Hippocampal formation (tissue), 2 donors: Measurements from ENCODE around the gene CUBN.
A peak's percentile ranks its signal among the peaks of the same experiment; 100 is the strongest.

ENCODE experiments used
- DNase-seq, 2 donors: peaks; one replicate each; lab custom pipeline; 2025; lab: John Stamatoyannopoulos, UW

The CUBN gene

DNA sequence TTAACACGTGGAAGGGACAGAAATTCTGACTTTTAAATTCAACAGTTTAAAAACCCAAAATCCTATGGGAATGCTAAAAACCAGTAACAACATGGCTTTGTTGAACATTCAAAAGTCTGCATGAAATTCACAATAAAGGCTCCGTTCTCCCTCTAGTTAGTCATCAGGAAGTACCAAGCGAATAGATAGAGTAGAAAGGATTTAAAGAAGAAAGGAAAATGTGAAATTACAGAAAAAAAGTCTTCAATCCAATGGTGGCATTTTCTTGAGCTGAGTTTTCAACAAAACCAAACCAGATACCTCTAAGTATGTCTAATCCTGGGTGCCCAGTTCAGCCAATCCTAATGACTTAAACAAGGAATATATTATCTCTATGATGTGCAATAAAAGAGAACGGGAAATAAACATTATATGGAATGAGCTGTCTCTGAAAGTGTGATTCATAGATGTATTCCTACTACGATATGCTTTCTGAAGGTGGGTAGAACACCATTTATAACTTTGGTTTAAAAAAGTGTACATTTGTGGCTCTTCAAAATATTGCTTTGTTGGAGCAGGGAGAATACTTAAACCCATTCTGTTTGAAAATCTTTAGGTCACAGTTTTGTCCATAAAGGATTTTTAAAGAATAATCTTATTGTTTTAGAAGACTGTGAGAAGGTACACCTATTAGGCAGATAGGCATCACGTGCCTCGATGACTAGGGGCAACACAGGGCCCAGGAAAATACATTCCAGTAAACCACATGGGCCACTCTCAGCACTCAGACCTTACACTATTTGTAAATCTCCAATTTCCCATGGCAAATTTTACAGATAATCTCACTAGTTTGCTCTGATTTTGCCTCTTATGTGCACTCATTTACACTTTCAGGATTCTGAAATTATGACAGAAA lies 87.7 kb downstream of the CUBN start:
- no peak for DNase-seq

DNA sequence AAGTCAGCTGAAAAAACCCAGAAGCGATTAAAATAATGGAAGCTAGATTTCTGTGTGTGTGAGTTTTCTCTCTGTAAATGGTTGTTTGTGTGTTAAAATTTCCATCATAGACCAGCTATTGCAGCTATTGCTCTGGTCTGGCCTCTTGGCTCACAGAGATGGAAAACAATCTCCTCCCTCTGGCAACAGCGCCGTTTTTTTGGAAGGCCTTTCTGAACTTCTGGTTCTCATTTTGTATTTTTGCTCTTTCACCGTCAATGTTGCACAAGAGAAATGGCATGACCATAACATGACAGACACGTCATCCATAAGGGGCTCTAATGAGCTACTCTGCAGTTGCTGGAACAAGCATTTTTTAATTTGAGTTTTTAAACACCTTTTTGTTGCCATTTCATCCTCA lies 91.0 kb downstream of the CUBN start:
- no peak for DNase-seq

DNA sequence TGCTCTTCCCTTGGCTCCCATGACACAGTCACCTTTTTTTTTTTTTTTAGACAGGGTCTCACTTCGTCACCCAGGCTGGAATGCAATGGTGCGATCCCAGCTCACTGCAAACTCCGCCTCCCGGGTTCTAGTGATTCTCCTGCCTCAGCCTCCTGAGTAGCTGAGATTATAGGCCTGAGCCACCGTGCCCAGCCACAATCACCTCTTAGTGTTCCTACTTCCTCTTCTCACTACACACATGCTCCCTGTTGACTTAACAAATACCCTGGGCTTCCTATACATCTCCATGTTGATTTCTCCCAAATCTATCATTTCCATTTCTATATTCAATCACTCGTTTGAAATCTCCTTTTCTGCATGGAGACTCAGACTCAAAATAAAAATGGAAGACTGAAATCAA lies 91.7 kb downstream of the CUBN start:
- DNase-seq, result no peak

DNA sequence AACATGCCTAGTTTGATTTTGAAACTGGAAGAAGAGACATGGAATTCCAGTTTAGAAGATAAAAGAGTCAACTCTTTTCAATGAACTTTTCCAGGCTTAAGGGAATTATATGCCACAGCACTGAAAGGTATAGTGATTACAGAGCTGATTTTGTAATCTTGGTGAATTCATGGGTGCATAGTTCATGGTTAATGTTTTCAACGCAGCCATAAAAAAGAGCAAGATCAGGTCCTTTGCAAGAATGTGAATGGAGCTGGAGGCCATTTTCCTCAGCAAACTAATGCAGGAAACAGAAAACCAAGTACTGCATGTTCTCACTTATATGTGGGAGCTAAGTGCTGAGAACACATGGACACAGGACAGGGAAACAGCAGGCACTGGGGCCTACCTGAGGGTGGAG lies 94.2 kb downstream of the CUBN start:
- no peak for DNase-seq

DNA sequence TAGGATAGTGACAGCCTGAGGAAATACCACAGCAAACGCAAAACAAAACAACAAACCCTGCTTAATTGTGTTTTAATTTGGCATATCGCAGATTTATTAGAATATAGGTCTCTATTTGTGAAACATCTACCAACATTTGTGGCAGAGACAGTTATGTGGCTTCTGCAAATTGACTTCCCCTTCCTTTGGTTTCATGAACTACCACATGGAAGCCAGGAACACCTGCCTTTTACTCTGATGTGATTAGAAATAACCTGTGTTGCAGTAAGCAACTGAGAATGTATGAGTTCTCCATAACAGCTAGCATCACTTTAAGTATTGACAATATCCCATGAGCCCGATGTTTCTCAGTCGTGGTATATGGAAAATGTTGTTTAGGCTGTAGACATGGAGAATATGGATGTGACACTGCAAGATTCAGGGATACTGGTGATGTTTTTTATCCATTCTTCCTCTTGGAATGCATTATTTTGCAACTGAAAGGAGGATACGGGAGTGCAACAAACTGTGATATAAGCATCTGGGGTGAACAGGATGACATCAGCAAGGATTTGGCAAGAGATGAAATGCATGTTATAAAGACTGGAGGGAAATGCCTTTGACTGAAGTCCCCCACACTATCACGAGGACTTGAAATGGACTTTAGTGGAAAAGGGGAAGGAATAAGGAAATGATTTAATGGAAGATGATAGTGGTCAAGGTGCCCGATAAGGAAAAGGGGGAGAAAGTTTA lies 95.9 kb downstream of the CUBN start:
- no peak for DNase-seq

DNA sequence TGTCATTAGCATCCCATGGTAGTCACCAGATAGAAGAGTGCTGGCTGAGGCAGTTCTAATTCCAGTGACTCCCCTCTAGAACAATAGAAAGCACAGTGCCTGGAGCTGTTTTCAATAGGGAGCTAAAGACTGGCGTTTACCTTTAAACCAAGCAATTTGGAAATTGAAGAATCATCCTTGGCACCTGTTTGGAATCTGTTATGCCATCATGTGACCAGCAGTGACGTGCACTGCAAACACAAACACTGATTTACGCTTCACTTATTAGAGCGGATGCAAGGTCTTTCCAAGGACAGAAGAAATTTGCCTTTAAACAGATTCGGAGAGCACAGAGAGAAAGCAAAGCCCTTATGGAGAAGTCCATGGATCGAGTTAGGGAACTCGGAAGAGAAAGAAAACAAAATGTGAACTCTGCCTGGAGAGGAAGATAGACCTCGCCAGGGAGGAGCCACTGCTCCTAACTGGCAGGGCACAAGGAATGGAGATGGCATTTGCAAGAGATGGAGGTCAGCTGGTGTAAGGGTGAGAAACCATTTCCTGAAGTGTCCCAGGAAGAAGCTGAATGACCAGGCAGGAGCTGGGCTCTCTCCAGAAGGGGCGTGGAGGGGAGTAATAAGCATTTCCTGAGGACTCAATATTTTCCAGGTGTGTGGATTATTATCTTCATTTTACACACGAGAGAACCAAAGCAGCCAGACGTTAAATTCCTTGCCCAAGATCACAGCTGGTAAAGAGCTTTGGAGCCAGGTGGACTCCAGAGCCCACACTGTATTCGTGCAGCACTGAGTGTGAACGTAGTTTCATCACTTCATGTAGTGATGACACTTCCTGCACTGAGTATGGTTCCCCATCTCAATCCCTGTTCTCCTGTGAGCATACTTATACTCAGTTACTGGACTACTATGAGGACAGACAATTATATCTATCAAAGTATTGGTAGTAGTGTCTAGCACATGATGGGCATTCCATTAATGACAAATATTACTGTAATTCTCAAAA lies 97.7 kb downstream of the CUBN start:
- no peak for DNase-seq

DNA sequence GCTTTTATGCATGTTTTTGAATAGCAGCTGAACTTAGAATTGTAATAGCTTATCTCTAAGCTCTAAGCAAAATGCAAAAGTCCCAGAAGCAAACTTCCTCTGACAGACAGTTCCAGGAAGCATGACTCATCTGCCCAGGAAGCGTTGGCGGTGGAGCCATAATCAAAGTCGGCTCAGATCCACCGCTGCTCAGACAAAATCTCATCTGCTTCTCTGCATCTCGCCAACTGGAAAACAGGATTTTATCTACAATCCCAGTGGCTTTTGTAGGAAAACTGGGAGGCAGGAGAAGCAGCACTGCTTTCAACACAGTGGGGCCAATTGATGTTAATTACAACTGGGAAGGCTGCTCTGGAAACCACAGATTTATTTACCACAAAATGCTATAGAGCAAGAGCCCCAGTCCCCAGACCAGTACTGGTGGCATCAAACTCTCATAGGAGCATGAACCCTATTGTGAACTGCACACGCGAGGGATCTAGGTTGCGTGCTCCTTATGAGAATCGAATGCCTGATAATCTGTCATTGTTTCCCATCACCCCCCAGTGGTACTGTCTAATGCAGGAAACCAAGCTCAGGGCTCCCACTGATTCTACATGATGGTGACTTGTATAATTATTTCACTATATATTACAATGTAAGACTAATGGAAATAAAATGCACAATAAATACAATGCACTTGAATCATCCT lies 99.9 kb downstream of the CUBN start:
- peak; percentile 28 to 29 for DNase-seq

DNA sequence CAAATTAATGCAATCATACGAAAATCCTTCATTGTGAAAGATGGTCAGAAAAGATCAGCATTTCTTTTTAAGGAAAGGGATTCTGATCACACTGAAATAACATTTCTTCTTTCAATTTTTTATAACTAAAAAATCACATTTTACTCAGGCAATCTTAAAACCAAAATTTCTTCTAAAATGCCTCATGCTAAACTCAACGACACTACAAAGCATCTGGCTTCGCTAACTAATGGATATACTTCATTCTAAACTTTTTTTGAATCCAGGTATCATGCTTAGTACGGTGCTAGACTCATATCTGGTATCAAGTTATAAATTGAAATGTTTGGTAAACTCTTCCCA lies 100.4 kb downstream of the CUBN start:
- no peak for DNase-seq

DNA sequence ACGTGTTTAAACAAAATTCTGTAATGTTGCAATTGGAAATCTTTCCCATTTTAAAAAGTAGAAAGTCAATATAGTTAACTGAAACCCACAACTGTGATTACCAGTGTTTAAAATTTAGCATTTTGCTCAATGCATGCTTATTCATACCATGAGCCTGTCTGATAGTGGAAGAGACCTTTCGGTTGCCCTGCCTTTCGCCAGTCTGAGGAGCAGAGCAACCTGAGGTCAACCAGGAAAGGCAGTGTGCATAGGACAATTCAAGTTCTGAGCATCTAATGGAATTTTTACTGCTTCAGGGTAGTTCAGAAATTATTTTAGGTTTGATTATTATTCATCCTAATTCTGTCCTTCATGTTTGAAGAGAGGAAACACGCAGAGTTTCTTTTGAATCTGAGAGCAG lies 100.8 kb downstream of the CUBN start:
- no peak for DNase-seq

DNA sequence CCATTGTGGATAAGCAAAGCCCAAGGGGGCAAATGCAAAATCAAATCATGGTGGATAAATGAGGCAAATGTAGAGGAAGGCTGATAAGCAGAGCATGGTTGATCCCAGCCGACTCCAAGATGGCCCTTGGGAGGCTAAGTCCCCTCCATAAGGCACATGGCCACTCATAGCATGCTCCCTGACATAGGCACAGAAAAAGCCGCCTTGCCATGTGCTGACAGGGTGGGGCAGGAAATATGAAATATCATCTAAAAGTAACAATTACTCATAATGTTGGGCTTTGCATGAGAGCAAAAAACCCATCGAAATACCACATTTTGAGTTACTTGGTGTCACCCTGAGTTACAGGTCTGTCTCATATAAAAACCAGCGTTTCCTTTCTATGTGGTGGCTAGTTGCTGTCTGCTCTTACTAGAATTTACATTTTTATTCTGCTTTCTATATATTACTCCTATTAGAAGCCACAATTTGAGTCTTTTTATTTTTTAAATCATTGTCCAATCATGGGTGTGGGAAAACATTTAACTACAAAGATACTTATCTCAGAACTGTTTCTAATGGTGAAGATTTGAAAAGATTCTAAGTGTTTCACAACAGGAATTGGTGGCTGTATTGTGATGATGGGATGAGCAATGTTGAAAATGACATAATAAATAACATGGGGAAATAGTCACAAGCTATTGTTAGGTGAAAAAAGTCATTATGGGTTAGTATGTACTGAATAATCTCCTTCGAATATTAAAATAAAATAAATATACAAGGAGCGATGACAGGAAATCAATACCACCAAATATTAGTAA lies 102.7 kb downstream of the CUBN start:
- DNase-seq, result no peak

DNA sequence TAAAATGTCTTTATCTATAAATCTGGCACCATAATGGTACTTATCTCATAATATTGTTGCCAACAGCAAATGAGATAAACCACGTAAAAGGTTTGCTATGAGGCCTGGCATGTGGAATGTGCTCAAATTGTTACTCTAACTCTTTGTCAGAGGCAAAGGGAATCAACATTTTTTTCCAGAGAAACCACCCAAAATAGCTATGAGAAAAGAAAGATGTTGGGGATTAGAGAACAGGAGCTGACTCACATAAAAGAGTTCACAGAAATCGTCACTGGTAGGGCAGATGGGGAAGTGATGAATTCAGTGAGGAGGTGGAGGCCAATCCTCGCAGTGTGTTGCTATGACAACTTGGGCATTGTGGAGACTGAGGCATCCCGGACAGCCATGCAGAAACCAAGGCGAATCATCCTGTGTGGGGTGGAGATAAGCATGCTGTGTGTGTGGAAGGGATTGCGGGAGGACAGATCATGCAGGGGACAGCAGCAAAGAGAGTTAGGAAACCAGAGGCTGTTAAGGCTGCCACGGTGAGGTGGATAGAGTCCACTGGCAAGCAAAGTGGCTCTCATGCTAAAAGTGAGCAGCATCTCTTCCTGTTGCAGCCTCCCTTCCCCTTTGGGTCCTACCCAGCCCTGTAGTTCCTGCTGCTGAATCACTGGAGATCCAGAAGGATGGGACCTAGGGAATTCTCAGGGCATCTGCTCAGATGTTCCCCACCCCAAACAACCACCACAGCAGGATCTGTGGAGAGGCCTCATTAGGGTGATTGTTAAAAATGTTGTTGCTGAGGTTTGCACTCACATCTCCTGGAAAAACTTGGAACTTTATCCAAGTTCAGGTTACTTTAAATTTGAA lies 103.9 kb downstream of the CUBN start:
- peak in 1 of 2 donors; percentile 32 for DNase-seq

DNA sequence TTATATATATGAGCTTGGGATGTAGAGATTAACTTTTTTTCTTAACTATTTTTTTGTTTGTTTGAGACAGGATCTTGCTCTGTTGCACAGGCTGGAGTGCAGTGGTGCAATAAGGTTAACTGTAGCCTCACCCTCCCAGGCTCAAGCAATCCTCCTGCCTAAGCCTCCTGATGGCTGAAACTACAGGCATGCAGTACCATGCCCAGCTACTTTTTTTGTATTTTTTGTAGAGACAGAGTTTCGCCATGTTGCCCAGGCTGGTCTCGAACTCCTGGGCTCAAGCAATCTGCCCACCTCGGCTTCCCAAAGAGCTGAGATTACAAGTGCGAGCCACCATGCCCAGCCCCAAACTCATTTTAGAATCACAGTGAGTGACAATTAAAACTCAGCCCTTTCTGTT lies 105.2 kb downstream of the CUBN start:
- no peak for DNase-seq

DNA sequence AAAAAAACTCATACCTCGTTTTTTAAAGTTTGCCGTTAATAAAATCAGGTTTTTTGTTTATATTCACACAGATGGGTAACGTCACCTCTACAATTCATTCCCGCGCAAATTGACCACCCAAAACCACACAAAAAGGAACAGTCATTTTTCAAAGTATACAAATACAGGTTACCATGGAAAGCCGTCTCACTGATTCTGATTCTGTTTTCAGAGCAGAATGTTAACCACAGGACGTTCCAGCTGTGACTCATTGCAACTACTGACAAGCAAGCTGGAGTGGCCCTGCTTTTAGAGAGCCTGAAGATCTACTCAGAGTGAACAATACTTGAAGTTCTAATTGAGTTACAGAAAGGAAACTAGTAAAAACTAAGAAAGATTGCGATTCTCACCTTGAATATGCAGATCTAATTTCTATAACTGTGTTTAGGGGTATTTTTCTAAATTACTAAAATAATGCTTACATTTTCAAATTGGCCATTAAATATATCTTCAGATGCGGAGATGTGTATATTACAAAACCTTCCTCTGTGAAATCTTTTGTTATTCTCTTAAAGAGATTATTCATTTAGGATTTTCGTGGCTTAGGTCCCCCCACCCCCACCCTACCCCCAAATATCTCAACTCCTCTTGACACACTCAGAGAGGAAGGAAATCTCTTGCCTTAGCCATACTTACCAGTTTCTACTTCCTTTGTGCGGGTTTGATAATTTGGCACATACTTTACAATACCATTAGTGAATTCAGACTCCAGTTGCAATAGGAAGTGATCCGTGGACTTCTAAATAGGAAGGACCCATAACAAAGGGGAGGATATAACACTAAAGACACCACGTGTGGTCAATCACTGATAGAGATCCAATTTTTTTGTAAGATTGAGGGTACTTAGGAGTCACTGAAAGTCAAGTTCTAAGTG lies 106.0 kb downstream of the CUBN start:
- no peak for DNase-seq

DNA sequence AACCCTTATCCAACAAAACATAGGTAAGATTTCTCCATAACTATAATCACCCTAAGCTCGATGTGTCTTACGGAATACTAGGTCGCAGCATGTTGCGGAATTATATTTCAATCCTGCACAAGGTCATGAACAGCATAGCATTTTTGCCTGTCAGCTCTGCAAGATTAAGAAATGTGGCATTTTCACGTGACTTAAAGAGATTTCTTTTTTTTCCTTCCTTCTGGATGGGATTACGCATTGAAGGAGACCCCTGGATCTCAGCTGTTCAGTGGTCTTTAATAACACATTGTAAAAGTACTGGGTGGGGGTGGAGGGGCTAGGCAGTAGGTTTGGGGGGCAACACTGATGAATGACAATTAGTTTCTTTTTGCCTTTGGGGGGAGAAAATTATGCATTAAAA lies 106.7 kb downstream of the CUBN start:
- DNase-seq, result no peak

DNA sequence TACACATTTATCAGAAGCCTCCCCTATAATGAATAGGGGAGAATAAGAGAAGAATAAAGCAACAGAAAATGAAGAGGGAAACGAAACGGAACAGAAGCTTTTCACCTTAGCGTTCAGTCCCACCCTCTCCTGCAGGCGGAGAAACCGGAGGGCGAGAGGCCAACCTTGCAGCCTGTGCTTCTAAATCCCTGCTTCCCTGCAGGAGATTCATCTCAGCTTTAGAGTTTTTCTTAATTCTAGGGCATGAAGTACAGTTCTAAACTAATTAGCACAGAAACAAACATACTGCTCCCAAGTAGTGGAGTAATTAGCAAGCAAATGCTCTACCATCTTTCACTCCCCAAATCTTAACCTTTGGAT lies 107.2 kb downstream of the CUBN start:
- DNase-seq, result no peak

DNA sequence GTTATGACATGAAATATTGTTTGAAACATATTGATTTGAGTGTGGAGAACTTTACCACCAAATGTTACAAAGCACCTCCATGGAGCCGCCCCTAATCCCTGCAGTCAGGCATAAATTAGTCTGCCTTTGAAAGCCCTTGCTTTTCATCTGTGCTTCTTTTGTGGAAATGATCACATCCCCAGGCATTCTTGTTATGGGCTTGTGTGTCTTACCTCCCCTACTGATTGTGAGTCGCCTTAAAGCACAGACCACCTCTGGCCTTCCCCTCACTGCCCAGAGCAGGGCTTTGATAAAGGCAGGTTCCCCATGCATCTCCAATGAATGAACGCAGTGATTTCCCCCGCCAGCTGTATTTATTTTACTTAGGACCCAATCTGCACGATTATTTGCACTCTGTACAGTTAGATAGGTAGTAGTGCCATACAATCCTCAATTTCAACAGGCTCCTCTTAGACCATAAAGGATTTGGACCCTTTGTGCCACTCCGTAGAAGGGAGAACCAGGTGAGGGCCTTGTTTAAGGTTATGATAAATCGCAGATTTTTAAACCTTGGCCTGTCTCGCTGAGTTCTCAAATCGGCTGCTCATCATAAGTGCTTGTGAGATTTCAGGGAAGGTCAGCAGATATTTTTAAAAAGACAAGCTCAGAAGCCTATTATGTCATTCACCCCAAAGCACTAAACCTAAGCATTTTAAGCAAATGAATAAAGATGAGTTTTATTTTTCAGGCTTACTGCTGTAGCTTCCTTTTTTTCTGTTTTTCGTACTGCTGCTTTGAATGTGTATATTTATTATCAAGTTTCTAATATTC lies 107.8 kb downstream of the CUBN start:
- DNase-seq, result no peak

DNA sequence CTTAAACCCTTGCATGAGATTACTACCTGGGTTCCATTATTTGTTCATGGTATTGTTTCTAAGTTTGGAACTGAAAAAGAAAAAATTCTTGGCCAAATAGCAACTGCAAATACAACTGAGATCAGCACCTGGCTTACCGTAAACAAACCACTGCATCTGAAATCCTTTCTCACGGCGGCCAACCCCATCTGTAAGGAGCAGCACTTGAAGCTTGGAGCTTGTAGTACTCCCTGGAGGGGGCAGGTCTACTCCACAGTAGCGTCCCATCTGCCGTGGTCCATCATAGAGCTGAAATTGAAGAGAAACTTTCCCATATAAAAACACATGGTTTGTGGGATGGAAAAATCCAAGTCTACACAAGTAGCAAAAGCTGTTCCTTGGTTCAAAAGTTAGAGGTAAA lies 109.9 kb downstream of the CUBN start:
- DNase-seq, result no peak
